ENCODE data around the gene BRD1. TPM values are rescaled to one million over a fixed set of nuclear protein-coding genes. Genes with fewer than 3 reads are reported as not detected.

BRD1 gene
- total RNA-seq, 1 donor, result 23.5 TPM

DNA sequence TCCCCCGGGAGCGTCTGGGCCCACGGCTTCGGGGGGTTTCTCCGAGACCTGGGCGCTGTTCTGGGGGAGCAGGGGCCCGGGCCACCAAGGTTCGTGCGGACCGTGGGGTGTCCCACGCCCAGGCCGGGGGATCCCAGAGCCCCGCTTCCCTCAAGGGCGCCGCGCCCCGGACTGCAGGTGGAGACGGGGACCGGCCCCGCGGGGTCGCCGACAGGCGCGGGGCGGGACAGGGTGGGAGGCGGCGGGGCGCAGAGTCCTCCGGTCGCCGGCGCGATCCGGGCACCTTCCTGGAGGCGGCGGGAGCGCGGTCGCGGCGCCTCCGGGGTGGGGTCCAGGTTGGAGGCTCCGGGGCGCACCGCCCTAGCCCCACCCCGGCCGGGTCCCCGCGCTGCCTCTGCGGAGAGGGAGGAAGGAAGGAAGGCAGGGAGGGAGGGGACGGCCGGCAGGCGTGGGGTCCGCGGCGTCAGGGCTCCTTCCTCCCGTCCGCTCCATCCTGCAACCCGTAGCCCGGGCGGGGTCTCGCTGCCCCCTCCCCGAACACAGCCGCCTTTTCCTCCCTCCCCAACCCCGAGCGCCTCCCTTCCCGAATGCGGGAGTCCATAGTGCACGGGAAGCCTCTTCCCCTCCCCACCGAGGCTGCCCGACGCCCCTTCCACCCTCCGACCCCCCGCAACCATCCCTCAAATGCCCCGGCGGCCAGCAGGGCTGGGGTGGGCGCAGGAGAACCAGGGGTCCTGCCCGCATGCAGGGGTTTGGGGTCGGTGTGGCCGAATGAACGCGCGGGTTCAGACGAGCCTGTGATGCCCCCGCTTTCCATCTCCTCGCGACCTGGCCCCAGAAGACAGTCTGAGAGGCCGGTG is 21.7 kb upstream of the BRD1 start:
- DNase-seq (ENCODE audit: insufficient read length, low spot score, missing footprints), result peak; percentile 85
- Histone ChIP-seq H2AFZ (ENCODE audit: low read length) (no peak overlapping the region), H4K20me1 (ENCODE audit: insufficient read depth, low read length) (peaks cover 2% of the 10 kb centered on the region), H3K36me3 (ENCODE audit: insufficient read depth, low read length) (no peaks in the 10 kb centered on the region), H3K4me2 (ENCODE audit: insufficient read depth, low read length) (no peak overlapping the region), H3K27me3 (ENCODE audit: insufficient read depth, low read length) (peaks cover 56% of the 10 kb centered on the region), H3K4me3 (ENCODE audit: insufficient read depth, low read length) (no peak overlapping the region), H3K79me2 (ENCODE audit: insufficient read depth, low read length) (peaks cover 3% of the 10 kb centered on the region), H3K4me1 (ENCODE audit: insufficient read depth, low read length) (no peaks in the 10 kb centered on the region), H3K27ac (ENCODE audit: low read depth, low read length) (no peak overlapping the region), H3K9me3 (ENCODE audit: low read depth, low read length) (no peaks in the 10 kb centered on the region)
- TF ChIP-seq, protein P1, sequence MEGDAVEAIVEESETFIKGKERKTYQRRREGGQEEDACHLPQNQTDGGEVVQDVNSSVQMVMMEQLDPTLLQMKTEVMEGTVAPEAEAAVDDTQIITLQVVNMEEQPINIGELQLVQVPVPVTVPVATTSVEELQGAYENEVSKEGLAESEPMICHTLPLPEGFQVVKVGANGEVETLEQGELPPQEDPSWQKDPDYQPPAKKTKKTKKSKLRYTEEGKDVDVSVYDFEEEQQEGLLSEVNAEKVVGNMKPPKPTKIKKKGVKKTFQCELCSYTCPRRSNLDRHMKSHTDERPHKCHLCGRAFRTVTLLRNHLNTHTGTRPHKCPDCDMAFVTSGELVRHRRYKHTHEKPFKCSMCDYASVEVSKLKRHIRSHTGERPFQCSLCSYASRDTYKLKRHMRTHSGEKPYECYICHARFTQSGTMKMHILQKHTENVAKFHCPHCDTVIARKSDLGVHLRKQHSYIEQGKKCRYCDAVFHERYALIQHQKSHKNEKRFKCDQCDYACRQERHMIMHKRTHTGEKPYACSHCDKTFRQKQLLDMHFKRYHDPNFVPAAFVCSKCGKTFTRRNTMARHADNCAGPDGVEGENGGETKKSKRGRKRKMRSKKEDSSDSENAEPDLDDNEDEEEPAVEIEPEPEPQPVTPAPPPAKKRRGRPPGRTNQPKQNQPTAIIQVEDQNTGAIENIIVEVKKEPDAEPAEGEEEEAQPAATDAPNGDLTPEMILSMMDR (IDR thresholded peaks at IDR 0.05; ENCODE audit: extremely low read depth, low read depth, low read length), result no peak

DNA sequence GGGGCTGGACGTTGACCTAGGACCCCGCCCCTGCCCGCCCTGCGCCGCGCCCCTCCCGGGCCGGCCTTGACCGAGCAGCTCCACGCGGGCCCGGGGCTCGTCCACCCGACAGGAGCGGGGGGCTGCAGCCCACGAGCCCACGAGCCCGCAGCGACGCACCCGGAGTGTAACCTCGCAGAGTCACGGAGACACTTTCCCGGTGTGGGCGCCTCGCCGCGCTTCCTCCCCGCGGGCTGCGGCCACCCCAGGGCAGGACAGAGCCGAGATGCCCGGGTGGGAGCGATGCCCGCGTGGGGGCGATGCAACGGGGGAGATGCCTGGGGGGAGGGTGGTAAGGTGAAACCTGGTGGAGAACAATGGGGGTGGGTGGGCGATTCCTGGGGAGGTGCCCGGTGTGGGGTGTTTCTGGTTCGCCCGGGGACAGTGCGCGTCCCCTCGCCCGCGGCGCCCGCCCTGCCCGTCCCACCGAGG is 21.1 kb upstream of the BRD1 start:
- no peak overlapping the region for H2AFZ ChIP-seq (ENCODE audit: low read length)
- no peak overlapping the region for H3K4me2 ChIP-seq (ENCODE audit: insufficient read depth, low read length)
- DNase-seq (ENCODE audit: insufficient read length, low spot score, missing footprints), result peak; percentile 75
- TF ChIP-seq, protein P1 (IDR thresholded peaks at IDR 0.05; ENCODE audit: extremely low read depth, low read depth, low read length), result no peak
- H3K4me1 ChIP-seq (ENCODE audit: insufficient read depth, low read length), result no peaks in the 10 kb centered on the region
- peaks cover 56% of the 10 kb centered on the region for H3K27me3 ChIP-seq (ENCODE audit: insufficient read depth, low read length)
- H4K20me1 ChIP-seq (ENCODE audit: insufficient read depth, low read length), result no peaks in the 10 kb centered on the region
- no peak overlapping the region for H3K4me3 ChIP-seq (ENCODE audit: insufficient read depth, low read length)
- no peaks in the 10 kb centered on the region for H3K36me3 ChIP-seq (ENCODE audit: insufficient read depth, low read length)
- H3K79me2 ChIP-seq (ENCODE audit: insufficient read depth, low read length), result no peaks in the 10 kb centered on the region
- H3K27ac ChIP-seq (ENCODE audit: low read depth, low read length), result no peak overlapping the region
- no peaks in the 10 kb centered on the region for H3K9me3 ChIP-seq (ENCODE audit: low read depth, low read length)

DNA sequence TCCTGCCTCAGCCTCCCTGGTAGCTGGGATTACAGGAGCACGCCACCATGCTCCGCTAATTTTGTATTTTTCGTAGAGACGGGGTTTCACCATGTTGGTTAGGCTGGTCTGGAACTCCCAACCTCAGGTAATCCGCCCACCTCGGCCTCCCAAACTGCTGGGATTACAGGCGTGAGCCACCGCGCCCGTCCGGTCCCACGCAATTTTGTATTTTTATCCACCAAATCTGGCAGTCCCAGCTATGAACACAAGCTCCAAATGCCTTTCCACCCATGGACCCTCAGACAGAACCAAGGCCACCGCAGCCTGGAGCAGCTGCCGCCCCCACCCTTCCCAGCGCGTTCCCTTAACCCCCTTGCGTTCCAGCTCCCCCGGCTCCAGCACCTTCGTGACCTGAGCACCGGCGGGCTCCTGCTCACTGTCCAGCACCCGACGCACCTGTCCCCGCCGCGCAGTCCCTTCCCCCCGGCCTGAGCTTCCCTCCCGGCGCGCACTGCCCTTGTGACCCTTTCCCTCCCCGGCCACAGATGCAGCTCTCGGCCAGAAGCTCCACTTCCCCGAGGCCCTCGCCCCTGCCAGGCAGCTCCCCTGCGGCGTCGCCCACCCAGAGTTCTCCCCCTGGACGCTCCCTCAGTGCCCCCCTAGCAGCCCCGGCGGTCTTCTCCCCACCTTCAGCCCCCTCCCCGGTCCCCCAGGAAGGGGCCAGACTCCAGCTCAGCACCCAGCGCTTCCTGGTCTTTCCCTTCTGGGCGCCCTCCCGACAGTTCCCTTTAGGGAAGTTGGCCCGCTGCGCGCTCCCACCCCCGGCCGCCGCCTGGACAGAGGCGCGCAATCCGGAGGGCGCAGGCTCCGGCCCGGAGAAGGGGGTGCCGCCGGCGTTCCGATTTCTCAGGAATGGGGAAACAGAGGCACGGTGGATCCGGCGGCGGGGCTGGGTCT is 20.3 kb upstream of the BRD1 start:
- Histone ChIP-seq H3K36me3 (ENCODE audit: insufficient read depth, low read length) (no peaks in the 10 kb centered on the region), H3K9me3 (ENCODE audit: low read depth, low read length) (no peaks in the 10 kb centered on the region), H2AFZ (ENCODE audit: low read length) (no peak overlapping the region), H3K27me3 (ENCODE audit: insufficient read depth, low read length) (peaks cover 56% of the 10 kb centered on the region), H3K79me2 (ENCODE audit: insufficient read depth, low read length) (no peaks in the 10 kb centered on the region), H3K4me2 (ENCODE audit: insufficient read depth, low read length) (no peak overlapping the region), H3K4me3 (ENCODE audit: insufficient read depth, low read length) (no peak overlapping the region), H4K20me1 (ENCODE audit: insufficient read depth, low read length) (no peaks in the 10 kb centered on the region), H3K4me1 (ENCODE audit: insufficient read depth, low read length) (no peaks in the 10 kb centered on the region), H3K27ac (ENCODE audit: low read depth, low read length) (no peak overlapping the region)
- peak; percentile 83 for DNase-seq (ENCODE audit: insufficient read length, low spot score, missing footprints)
- TF ChIP-seq, protein P1 (IDR thresholded peaks at IDR 0.05; ENCODE audit: extremely low read depth, low read depth, low read length), result no peak

Measured in osteoblast (primary cell).